Caki2 (cell line): ENCODE measurements around the gene SLC3A2. TPM values are rescaled to one million over a fixed set of nuclear protein-coding genes. Genes with fewer than 3 reads are reported as not detected.

Experiments used
- DNase-seq: peaks from one replicate; pipeline ENCODE4 v3.0.0-alpha.2; 2015; ENCODE audit warnings: low read depth
- in situ Hi-C: cut with HindIII; loops from 2 replicates; pipeline ENCODE4 v1.10.0; 2016; ENCODE audit warnings: low sequenced_read_pairs, low pct_unique_long_range_greater_than_20kb, mixed read lengths
- total RNA-seq: library from RNA; depleted of rRNA; stranded (reverse); fragments of >200 nt; shearing (Covaris generic); gene quantifications from 2 replicates; pipeline ENCODE4 v1.2.3, GENCODE V29; 2014; ENCODE audit warnings: low replicate concordance

Gene SLC3A2
- total RNA-seq, 1 experiment from 2014 or later, result 623 TPM

DNA sequence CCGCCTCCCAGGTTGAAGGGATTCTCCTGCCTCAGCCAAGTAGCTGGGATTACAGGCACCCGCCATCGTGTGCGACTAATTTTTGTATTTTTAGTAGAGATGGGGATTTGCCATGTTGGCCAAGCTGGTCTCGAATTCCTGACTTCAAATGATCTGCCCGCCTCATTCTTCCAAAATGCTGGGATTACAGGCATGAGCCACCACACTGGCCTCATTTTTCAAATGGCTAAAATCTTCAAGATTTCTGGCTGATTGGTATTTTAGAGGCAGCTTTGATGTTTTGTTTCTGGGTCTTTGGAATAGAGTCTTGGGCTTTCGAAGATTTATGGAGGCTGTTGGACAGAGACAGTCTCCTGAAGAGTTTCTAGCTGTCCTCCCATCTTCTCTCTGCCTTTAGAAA lies 5.8 kb upstream of the SLC3A2 start:
- in situ Hi-C loops, result no loop called here
- no peak for DNase-seq

- no peak for DNase-seq
- in situ Hi-C loops, result no loop called here
Observed at GRCh38 chr11:62875698-62876478, 4.8 kb upstream of the SLC3A2 start.

- no peak for DNase-seq
- in situ Hi-C loops, result no loop called here
Observed at GRCh38 chr11:62876712-62877111, 4.0 kb upstream of the SLC3A2 start.

GRCh38 chr11:62879235-62879978 lies 1.3 kb upstream of the SLC3A2 start:
- DNase-seq, result no peak
- in situ Hi-C loops, result no loop called here

GRCh38 chr11:62880231-62880802 lies 379 bp upstream of the SLC3A2 start:
- in situ Hi-C loops, result no loop called here
- DNase-seq, result no peak

DNA sequence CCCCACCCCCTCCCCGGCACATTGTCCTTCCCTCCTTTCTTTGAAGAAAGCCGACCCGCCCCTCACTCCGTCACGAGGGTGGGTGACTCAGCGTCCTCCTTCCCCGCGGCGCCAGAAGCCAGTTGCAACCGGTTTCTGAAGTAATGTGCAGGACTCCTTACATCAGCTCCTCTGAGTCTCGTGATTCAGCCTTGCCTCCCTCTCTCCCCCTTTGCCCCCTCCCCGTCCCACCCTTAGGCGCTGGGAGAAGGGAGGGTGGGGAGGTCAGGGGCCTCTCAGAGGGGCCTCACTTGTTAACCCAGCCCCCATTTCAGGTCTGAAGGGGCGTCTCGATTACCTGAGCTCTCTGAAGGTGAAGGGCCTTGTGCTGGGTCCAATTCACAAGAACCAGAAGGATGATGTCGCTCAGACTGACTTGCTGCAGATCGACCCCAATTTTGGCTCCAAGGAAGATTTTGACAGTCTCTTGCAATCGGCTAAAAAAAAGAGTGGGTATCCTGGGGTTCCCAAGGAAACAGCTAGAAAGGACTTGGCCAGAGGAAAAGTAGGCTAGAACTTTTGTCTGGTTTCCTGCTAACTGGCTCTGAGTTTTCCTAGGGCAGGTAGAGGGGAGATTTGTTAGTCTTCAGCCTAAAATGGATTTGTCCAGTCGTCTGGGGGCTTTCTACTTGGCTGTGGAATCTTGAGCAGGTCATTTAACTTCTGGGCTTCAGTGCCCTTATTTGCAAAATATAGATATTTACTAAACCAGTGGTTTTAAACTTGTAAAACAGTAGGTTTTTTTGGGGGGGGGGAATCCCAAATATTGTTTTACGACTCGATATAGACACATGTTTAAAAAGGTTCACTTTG lies 1.1 kb downstream of the SLC3A2 start:
- in situ Hi-C loops, result no loop called here
- DNase-seq, result peak; percentile 96

DNA sequence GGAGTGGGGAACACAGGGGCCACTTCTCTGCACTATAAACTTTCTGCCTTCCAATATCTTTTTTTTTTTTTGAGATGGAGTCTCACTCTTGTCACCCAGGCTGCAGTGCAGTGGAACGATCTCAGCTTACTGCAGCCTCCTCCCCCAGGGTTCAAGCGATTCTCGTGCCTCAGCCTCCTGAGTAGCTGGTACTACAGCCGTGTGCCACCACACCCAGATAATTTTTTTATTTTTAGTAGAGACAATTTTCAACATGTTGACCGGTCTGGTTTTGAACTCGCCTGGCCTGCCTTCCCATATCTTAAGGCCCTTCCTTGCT lies 1.7 kb downstream of the SLC3A2 start:
- no peak for DNase-seq
- in situ Hi-C loops, result no loop called here

- in situ Hi-C loops, result no loop called here
Observed at GRCh38 chr11:62882788-62883501, 2.2 kb downstream of the SLC3A2 start.

GRCh38 chr11:62883673-62884072 lies 3.0 kb downstream of the SLC3A2 start:
- in situ Hi-C loops, result no loop called here
- no peak for DNase-seq

More at GRCh38 chr11:62882788-62883501, 2.2 kb downstream of the SLC3A2 start:
- no peak for DNase-seq

DNA sequence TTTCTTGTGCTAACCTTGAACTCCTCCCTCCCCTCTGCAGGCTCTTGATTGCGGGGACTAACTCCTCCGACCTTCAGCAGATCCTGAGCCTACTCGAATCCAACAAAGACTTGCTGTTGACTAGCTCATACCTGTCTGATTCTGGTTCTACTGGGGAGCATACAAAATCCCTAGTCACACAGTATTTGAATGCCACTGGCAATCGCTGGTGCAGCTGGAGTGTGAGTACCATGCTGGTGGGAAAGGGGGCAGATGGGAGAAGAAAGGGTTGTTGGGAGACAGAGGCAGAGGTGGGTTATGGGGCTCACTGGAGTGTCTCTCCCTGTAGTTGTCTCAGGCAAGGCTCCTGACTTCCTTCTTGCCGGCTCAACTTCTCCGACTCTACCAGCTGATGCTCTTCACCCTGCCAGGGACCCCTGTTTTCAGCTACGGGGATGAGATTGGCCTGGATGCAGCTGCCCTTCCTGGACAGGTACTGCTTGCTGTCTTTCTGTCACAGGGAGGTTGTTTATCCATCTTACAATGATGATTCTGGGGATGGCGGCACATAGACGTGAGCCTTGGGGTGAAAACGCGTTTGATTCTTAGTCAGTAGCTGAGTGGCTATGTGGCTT lies 4.5 kb downstream of the SLC3A2 start:
- in situ Hi-C loops, result no loop called here
- no peak for DNase-seq

DNA sequence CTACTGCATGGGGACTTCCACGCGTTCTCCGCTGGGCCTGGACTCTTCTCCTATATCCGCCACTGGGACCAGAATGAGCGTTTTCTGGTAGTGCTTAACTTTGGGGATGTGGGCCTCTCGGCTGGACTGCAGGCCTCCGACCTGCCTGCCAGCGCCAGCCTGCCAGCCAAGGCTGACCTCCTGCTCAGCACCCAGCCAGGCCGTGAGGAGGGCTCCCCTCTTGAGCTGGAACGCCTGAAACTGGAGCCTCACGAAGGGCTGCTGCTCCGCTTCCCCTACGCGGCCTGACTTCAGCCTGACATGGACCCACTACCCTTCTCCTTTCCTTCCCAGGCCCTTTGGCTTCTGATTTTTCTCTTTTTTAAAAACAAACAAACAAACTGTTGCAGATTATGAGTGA lies 7.7 kb downstream of the SLC3A2 start:
- DNase-seq, result no peak
- in situ Hi-C loops, result no loop called here

DNA sequence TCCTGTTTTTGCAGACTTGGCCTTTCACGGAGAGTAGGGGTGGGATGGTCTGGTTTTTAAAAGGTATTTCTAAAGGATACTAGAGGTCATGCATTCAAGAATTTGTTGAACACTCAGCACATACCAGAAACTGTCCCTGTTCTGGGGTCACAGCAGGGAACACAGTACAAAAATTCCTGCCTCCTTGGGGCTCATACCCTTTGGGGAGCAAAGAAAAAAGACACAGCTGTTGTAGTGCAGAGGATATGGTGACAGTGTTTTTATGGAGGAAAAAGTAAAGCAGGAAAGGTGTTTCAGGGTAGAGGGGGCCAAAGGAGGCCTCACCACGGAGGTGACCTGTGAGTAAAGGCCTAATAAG lies 8.4 kb downstream of the SLC3A2 start:
- in situ Hi-C loops, result no loop called here
- DNase-seq, result no peak

GRCh38 chr11:62889484-62890437 lies 9.1 kb downstream of the SLC3A2 start:
- in situ Hi-C loops, result no loop called here
- peak; percentile 60 for DNase-seq

GRCh38 chr11:62892077-62892922 lies 11.6 kb downstream of the SLC3A2 start:
- in situ Hi-C loops, result no loop called here
- no peak for DNase-seq

DNA sequence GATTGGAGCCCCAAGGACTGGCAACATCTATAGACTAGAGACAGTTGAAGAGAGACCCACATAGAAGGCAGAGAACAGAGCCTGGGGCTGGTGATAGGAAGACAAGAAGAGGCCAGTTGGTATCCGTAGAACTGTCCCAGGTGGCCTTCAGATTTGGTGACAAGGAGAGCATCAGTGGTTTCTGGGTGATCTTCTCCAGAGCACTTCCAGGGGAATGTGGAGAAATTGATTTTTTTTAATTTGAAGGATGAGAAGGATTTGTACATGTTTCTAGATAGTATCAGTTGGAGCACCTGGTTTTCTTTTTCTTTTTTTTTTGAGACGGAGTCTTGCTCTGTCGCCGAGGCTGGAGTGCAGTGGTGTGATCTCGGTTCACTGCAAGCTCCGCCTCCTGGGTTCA lies 14.8 kb downstream of the SLC3A2 start:
- in situ Hi-C loops, result no loop called here
- DNase-seq, result no peak

DNA sequence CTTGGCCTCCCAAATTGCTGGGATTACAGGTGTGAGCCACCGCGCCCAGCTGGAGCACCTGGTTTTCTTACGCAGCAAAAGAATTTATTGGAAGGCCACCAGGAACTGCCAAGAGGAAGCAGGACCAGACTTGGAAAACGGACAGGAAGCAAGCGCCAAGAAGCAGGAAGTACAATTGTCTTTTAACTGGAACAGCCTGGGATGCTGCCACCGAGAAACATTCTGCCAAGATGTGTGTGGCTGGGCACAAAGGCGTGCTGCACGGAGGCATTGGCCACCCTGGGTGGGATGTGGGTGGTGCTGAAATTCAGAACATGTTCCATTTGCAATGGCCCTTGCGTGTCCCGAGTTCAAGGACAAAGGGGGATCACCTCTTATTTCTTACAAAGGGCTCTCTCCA lies 15.4 kb downstream of the SLC3A2 start:
- no peak for DNase-seq
- in situ Hi-C loops, result no loop called here
